HG03039 (cell line): Measurements from ENCODE around the gene SEMA3C.

Experiments
- ATAC-seq: cut with Tn5 transposase; IDR thresholded peaks from one replicate; pipeline ENCODE4 v1.9.1; 2021; ENCODE audit warnings: mild to moderate bottlenecking, moderate library complexity; ENCODE audit not compliant: unreplicated experiment

SEMA3C gene

DNA sequence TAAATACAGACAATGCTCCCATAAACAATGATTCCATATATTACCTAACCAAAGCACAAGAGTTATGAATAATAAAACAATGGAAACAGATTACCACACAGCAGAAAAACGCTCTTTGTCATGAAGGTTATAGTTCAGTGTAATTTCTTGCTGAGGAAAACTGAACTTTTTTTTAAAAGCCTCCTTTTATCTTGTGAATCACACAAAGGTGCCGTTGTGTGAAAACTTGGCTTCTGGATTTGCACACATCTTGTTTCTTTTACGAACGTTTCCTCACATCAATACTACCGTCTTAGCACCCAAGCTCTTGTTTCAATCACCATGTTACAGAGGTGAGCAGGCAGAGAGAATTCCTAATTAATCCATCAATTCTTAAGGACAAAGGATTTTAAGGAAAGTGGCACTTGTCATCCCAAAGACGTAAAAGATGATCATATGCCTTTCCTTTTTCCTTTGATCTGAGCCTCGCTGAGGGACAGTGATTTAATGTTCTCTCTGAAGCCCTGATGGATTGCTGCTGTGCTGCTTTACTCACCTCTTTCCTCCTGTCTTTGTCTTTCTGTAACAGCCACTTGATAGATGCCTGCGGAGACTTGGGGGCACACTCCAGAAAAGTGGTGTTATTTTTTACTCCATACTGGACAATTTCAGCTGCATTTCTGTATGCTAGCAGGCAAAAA is 170.3 kb downstream of the SEMA3C start:
- ATAC-seq, result no peak

DNA sequence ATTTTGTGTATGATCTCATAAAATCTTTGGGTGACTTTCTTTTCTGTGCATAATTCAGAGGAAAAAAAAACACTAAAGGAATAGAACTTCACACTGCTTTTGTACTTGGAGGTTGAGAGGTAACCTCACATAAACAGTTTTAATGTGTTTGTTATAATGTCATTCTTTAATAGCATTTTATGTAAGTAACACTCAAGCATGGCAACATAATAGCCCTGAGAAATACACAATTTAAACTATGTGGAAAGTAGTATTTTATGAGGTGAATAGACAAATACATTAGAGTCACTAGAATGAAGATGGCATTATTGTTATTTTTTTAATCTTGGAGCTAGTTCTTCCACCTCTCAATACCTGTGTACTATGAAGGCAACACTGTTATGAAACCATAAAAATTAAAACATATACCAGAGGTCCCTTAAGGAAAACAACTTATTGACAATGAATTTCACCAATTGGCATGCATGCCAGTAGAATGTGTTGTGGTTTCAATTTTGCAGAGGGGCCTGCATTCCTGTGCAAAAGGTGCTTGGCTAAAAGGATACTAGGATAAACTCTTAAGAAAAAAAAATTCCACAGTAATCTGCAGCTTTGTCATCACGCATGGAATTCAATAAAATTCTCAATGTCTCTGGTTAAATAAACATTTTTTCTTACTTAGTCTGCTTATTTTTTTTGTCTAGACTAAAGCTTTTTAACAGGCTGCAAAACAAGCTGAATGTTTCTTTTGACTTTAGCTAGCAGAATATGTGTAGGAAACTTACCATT is 177.9 kb downstream of the SEMA3C start:
- no peak for ATAC-seq

DNA sequence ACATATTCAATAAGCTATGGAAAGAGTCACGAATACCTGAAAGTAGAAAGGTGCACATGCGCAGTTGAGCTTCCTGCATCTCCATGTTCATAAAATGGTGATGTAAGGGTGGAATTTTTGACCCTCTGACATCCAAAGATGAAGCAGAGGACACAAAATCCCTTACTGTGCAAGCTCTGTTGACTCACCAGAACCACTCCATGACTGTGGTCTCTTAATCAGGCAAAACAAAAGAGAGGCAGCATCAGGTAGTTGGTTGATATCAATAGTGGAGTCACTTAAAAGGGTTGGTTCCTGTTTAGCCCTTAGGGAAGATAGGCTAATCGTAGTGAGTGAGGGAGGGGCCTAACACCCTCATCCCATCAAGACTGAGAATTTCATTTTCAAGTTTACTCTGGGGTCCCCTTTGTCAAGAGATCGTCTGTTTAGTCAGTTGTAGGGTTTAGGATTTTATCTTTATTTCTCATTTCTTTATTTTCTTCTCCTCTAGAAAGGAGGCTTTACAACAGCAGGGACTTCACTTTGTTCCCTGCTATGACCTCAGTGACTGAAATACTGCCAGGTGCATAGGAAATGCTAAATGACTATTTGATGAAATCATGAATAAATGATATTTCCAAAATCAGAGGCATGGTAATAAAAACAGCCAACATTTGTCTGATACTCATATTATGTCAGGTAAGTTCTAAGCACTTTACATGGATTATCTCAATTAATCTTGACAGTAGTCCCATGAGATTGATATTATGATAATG is 182.3 kb downstream of the SEMA3C start:
- ATAC-seq, result no peak

GRCh38 chr7:80735330-80735729 is 183.5 kb downstream of the SEMA3C start:
- ATAC-seq, result no peak

DNA sequence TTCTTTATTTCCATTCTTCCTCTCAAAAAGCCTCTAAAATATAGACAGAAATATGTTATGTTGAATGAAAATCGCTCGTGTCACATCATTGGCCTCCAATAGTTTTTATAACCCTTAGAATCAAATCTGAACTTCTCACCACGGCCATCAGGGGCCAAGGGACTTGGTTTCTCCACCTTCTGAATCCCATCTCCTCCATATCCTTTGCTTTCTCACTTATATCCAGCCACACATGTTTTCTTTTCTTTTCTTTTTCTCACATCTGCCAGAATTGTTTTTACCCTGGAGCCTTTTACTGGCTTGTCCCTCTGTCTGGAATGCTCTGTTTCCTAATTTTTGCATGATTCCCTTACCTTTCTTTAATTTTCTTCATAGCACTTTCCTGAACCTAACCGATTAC is 184.8 kb downstream of the SEMA3C start:
- ATAC-seq, result no peak

GRCh38 chr7:80733333-80733915 is 185.4 kb downstream of the SEMA3C start:
- no peak for ATAC-seq

DNA sequence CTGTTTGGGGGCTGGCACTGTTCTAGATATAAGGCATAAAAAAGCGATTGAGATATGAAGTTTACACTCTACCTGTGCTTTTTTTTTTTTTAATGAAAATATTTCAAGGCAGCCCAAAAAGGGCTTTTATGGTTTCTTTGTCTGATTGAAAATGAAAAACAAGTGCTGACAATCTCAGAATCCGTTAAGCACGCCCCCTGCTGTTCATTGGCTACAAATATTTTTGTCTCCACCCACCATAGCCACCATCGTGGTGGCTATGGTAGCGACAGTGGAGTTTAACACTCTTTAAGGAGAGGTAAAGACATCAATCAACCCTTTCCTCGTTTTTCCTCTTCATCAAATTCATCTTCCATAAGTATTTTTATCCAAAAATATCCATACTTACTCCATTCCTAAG is 186.2 kb downstream of the SEMA3C start:
- ATAC-seq, result no peak

DNA sequence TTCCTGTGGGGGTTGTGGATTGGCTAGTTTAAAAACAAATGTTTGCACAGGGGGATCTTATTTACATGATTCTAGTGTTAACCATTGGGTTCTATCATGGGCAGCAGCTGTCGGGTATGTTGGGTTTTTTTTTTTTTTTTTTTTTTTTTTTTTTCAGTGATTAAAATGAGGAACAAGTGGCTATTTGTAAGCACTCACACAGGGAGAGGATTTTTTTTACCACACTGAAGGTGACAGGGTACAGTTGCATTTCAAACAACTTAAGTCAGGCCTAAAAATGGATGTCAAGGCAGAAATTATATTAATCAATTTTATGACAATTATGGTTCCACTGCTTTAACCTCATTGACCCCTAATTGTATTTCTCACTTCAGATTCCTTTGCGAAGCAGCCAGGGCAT is 187.6 kb downstream of the SEMA3C start:
- no peak for ATAC-seq

DNA sequence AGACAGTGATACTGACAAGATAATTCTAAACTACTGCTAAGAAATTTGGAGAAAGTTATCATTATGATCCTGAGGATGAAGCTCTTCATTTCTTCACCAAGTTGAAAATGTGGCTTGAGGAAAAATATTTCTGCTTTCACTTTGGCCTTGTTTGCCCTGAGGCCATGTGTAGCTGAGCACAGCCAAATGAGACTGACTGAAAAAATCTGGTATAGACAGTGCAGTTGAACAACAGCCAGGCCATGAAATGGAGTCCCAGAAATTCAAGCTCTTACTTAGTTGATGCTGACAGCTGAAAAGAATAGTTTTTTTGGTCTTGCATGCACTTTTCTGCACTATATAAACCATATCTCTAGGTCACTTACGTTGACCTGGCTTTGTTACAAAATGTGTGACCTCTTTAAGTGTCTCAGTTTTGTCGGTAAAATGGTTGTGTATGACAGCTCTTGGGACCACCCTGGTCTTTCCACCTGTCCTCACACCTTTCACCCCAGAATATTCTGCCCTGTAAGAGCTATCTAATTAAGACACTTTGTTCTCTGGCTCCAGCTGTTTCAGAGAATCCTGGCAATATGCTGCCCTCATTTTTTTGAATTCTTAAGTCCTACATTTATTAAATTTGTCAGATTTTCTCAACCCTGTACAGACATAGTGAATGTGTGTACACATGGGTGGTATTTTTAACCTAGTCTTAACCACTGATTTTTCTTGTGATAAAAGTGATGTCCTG is 189.1 kb downstream of the SEMA3C start:
- no peak for ATAC-seq

- no peak for ATAC-seq
Measured at GRCh38 chr7:80726666-80727065, 192.2 kb downstream of the SEMA3C start.

DNA sequence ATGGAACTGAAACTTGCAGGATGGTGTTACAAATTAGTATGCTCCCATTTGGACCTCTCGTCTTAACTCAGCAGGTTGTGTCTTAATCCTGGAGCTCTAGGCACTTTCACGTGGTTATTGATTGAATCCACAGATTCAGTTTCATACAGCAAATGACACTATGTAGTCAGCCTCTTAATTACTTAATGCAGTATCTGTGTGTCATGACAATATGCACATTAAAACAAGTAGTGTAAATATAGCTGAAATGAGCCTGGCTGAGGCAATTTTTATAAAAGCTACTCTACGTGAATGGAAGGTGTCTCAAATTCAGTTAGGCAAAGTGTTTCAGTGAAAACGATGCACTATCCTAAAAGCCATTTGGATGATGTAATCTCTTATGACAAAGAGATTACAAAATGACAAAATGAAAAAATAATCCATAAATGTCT is 193.7 kb downstream of the SEMA3C start:
- ATAC-seq, result no peak

GRCh38 chr7:80724249-80724871 is 194.5 kb downstream of the SEMA3C start:
- no peak for ATAC-seq

- no peak for ATAC-seq
Measured at GRCh38 chr7:80722616-80723195, 196.1 kb downstream of the SEMA3C start.

GRCh38 chr7:80721883-80722615 is 196.8 kb downstream of the SEMA3C start:
- ATAC-seq, result no peak

- no peak for ATAC-seq
Measured at GRCh38 chr7:80720146-80720545, 198.7 kb downstream of the SEMA3C start.

DNA sequence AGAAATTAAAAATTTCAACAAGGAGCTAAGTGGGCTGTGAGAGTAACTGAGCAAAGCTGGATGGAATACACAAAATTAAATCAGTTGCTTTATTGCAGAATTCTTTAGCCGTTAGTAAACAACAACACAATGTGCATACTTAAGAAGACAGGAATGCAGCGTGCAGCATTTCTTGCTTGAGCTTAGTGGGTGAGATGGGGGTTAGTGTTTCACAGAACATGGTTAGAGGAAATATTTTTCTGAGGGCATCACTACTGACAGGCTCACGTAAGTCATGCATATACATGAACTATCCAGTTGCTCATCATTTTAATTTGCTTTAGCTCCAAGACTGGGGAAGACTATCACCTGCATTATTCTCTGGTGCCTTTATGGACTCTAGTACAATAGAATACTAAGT is 199.6 kb downstream of the SEMA3C start:
- ATAC-seq, result no peak

- ATAC-seq, result no peak
Measured at GRCh38 chr7:80711531-80711930, 207.3 kb downstream of the SEMA3C start.

GRCh38 chr7:80708123-80708522 is 210.7 kb downstream of the SEMA3C start:
- no peak for ATAC-seq

DNA sequence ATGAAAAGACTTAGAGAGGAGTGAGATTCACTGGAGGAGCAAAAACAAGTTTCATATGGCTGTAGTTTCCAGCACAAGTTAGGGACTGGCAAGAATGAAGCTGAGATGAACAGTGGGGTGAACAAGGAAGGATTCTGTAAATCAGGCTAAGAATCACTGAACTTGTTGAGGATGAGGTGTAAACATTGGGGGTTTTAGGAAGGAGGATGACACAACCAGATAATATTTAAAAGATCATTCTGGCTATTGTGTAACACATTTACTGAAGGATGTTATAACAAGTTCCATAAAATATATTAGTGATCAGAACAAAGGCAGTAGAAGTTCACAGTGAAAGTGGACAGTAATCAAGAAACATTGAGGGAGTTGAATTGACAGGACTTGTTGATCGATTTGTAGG is 211.5 kb downstream of the SEMA3C start:
- ATAC-seq, result no peak
